Measurements from ENCODE around the gene S100A10.

GRCh38 chr1:151972542-151973248 is 21.0 kb downstream of the S100A10 start:
- TF ChIP-seq YY1 (IDR thresholded peaks at IDR 0.05) (no peak), RAD21 (IDR thresholded peaks at IDR 0.05) (no peak), REST (IDR thresholded peaks at IDR 0.05) (no peak), CTCF (IDR thresholded peaks at IDR 0.05; ENCODE audit: low read depth, low read length, missing input control) (no peak), SP1 (IDR thresholded peaks at IDR 0.05) (no peak), MAX (IDR thresholded peaks at IDR 0.05) (no peak), RXRA (IDR thresholded peaks at IDR 0.05) (no peak), TAF1 (conservative IDR thresholded peaks at IDR 0.05) (no peak), ATF3 (IDR thresholded peaks at IDR 0.05) (no peak), EGR1 (IDR thresholded peaks at IDR 0.05; ENCODE audit: low read depth in 2 of 2) (no peak), FOXA2 (IDR thresholded peaks at IDR 0.05) (no peak), ZBTB33 (IDR thresholded peaks at IDR 0.05) (no peak)
